OCI-LY1 (cell line): ENCODE results near the gene SLC17A3.

ENCODE experiments used
- H2AFZ ChIP-seq: fragments of 200-600 bp; sonication (generic), shearing (Covaris generic); 2 replicates; pipeline ENCODE4 v1.6.0; 2014; ENCODE audit warnings: antibody characterized with exemption, mild to moderate bottlenecking, low read length
- H3F3A ChIP-seq: fragments of 200-600 bp; sonication (generic), shearing (Covaris generic); 2 replicates; pipeline ENCODE4 v1.6.0; 2014; ENCODE audit warnings: mild to moderate bottlenecking, antibody characterized with exemption, low read length, moderate library complexity; ENCODE audit not compliant: insufficient read depth
- H3K27ac ChIP-seq: fragments of 200-600 bp; sonication (generic); 2 replicates; pipeline ENCODE4 v1.5.1; 2014; ENCODE audit warnings: low read length, mixed run types, mild to moderate bottlenecking, low read depth; ENCODE audit not compliant: poor library complexity, severe bottlenecking
- H3K27me3 ChIP-seq: fragments of 200-600 bp; sonication (generic); 2 replicates; pipeline ENCODE4 v1.6.0; 2014; ENCODE audit warnings: antibody characterized with exemption, mild to moderate bottlenecking, low read length, moderate library complexity; ENCODE audit not compliant: insufficient read depth
- H3K36me3 ChIP-seq: fragments of 200-600 bp; sonication (generic); 2 replicates; pipeline ENCODE4 v1.6.1; 2014; ENCODE audit warnings: mild to moderate bottlenecking, antibody characterized with exemption, low read length, moderate library complexity, mixed read lengths; ENCODE audit not compliant: insufficient read depth
- H3K4me1 ChIP-seq: fragments of 200-600 bp; sonication (generic); 2 replicates; pipeline ENCODE4 v1.5.1; 2014; ENCODE audit warnings: mild to moderate bottlenecking, low read length, moderate library complexity; ENCODE audit not compliant: insufficient read depth, severe bottlenecking
- H3K4me2 ChIP-seq: fragments of 200-600 bp; sonication (generic), shearing (Covaris generic); 2 replicates; pipeline ENCODE4 v1.6.1; 2014; ENCODE audit warnings: low read length
- H3K4me3 ChIP-seq: fragments of 200-600 bp; sonication (generic); 2 replicates; pipeline ENCODE4 v1.5.1; 2014; ENCODE audit warnings: low read length, low read depth, mild to moderate bottlenecking, mixed read lengths; ENCODE audit not compliant: poor library complexity, severe bottlenecking
- H3K79me2 ChIP-seq: fragments of 200-600 bp; shearing (Covaris generic); 2 replicates; pipeline ENCODE4 v1.6.1; 2016; ENCODE audit warnings: mixed run types, low read length, mixed read lengths; ENCODE audit not compliant: insufficient read depth
- H3K9ac ChIP-seq: fragments of 200-600 bp; sonication (generic), shearing (Covaris generic); 2 replicates; pipeline ENCODE4 v1.6.1; 2014; ENCODE audit warnings: mild to moderate bottlenecking, low read length, mixed read lengths
- H3K9me2 ChIP-seq: fragments of 200-600 bp; sonication (generic), shearing (Covaris generic); 2 replicates; pipeline ENCODE4 v1.6.1; 2014; ENCODE audit warnings: low read depth, mild to moderate bottlenecking, low read length, mixed read lengths
- H3K9me3 ChIP-seq: fragments of 200-600 bp; shearing (Covaris generic); 2 replicates; pipeline ENCODE4 v1.6.1; 2014; ENCODE audit warnings: low read length, mixed read lengths
- H4K20me1 ChIP-seq: fragments of 200-600 bp; sonication (generic), shearing (Covaris generic); 2 replicates; pipeline ENCODE4 v1.6.0; 2016; ENCODE audit warnings: mild to moderate bottlenecking, low read length; ENCODE audit not compliant: insufficient read depth
- CTCF ChIP-seq: fragments of 200-600 bp; sonication (generic), shearing (Covaris generic); IDR thresholded peaks from 2 replicates; pipeline ENCODE4 v1.5.1; 2017; ENCODE audit warnings: mild to moderate bottlenecking, antibody characterized with exemption, low read length, moderate library complexity, mixed read lengths
- EZH2 ChIP-seq: fragments of 200-600 bp; sonication (generic), shearing (Covaris generic); IDR thresholded peaks from 2 replicates; pipeline ENCODE4 v1.8.0; 2017; ENCODE audit warnings: borderline replicate concordance, mixed run types, mild to moderate bottlenecking, antibody characterized with exemption, low read length, moderate library complexity, mixed read lengths

Gene SLC17A3

GRCh38 chr6:25844518-25844917, 29.5 kb downstream of the SLC17A3 start:
- Histone ChIP-seq H3K79me2 (no peaks in the 10 kb centered on the region), H3F3A (no peaks in the 10 kb centered on the region), H3K27me3 (no peaks in the 10 kb centered on the region), H4K20me1 (no peaks in the 10 kb centered on the region), H3K36me3 (no peaks in the 10 kb centered on the region; the same call in 1 of the 2 replicates), H3K4me2 (no peak overlapping the region), H3K9me3 (no peaks in the 10 kb centered on the region), H3K4me1 (no peaks in the 10 kb centered on the region), H3K27ac (no peak overlapping the region), H3K9me2 (no peaks in the 10 kb centered on the region), H3K9ac (no peak overlapping the region), H3K4me3 (no peak overlapping the region), H2AFZ (no peak overlapping the region)
- TF ChIP-seq CTCF (no peak), EZH2 (no peak)

DNA sequence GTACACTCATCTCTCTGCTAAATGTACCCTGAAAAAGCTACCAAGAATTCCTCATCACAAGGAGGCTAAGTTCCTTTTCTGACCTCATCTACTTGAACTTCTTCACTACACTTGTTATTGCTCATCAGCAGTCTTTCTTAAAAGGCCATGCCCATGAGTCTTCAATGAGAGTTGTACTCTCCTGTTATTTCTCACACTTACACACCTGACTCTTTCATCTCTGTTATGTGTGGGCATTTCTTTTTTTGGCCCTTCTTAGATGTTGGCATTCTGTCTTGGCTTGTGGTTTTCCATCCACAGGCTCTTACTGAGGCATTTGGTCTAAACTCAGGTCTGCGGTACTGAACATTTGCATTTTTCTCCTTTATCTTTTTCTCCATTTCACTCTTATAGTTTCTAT, 31.5 kb downstream of the SLC17A3 start:
- H3K27ac ChIP-seq = no peak overlapping the region
- no peaks in the 10 kb centered on the region for H3K27me3 ChIP-seq
- no peaks in the 10 kb centered on the region for H4K20me1 ChIP-seq
- no peaks in the 10 kb centered on the region for H3K9me3 ChIP-seq
- no peak overlapping the region for H3K4me2 ChIP-seq
- no peaks in the 10 kb centered on the region for H3F3A ChIP-seq
- H3K36me3 ChIP-seq = no peaks in the 10 kb centered on the region; the same call in 1 of the 2 replicates
- TF ChIP-seq EZH2 (no peak), CTCF (no peak)
- H3K9me2 ChIP-seq = no peaks in the 10 kb centered on the region
- no peak overlapping the region for H3K9ac ChIP-seq
- H2AFZ ChIP-seq = no peak overlapping the region
- no peak overlapping the region for H3K4me3 ChIP-seq
- no peaks in the 10 kb centered on the region for H3K4me1 ChIP-seq
- no peaks in the 10 kb centered on the region for H3K79me2 ChIP-seq

GRCh38 chr6:25835442-25836283, 38.4 kb downstream of the SLC17A3 start:
- no peaks in the 10 kb centered on the region for H3K9me3 ChIP-seq
- no peaks in the 10 kb centered on the region for H3K4me1 ChIP-seq
- no peak overlapping the region for H3K4me2 ChIP-seq
- H3K9me2 ChIP-seq = no peaks in the 10 kb centered on the region
- no peak overlapping the region for H3K27ac ChIP-seq
- no peak overlapping the region for H2AFZ ChIP-seq
- H3K79me2 ChIP-seq = no peaks in the 10 kb centered on the region
- H4K20me1 ChIP-seq = no peaks in the 10 kb centered on the region
- no peaks in the 10 kb centered on the region for H3F3A ChIP-seq
- TF ChIP-seq EZH2 (no peak), CTCF (no peak)
- no peaks in the 10 kb centered on the region; the same call in 1 of the 2 replicates for H3K27me3 ChIP-seq
- H3K4me3 ChIP-seq = no peak overlapping the region
- no peaks in the 10 kb centered on the region for H3K36me3 ChIP-seq
- H3K9ac ChIP-seq = no peak overlapping the region
